Pancreas (tissue), 10 donors: ENCODE measurements around the gene LTBP1. TPM values are rescaled to one million over a fixed set of nuclear protein-coding genes. Genes with fewer than 3 reads are reported as not detected.

Source experiments
- ATAC-seq, 4 donors: fragments of 200-7000 bp; cut with Tn5 transposase; one replicate each; pipeline versions ENCODE4 v1.8.0 to v1.9.1; 2020; ENCODE audit warnings: mild to moderate bottlenecking in 4 of 4, moderate library complexity in 4 of 4
- DNase-seq, 6 donors: peaks; one replicate each; pipeline ENCODE4 v3.0.0-alpha.2; 2020
- FAIRE-seq: peaks from 2 replicates; lab custom pipeline; 2012; peaks lifted over from hg19 to GRCh38; lab: Jason Lieb, UNC
- H3K27ac ChIP-seq, 4 donors: fragments of 200-600 bp; sonication (generic); 1 replicate in 3 of 4; 2 replicates in 1 of 4; pipeline versions ENCODE4 v1.5.0 to v1.8.0; 2020
- H3K27me3 ChIP-seq, 4 donors: fragments of 200-600 bp; one replicate each; pipeline ENCODE4 v1.8.0; 2021
- H3K36me3 ChIP-seq, 3 donors: fragments of 200-600 bp; sonication (generic) in 1 of 3; one replicate each; pipeline versions ENCODE4 v1.5.0 to v1.8.0; 2020 to 2021
- H3K4me1 ChIP-seq, 3 donors: fragments of 200-600 bp; one replicate each; pipeline ENCODE4 v1.8.0; 2021
- H3K4me3 ChIP-seq, 4 donors: fragments of 200-600 bp; sonication (generic) in 2 of 4; one replicate each; pipeline versions ENCODE4 v1.5.0 to v1.8.0; 2020 to 2021
- H3K9me3 ChIP-seq, 4 donors: fragments of 200-600 bp; one replicate each; pipeline ENCODE4 v1.8.0; 2021
- CTCF ChIP-seq, 4 donors: fragments of 200-600 bp; sonication (generic) in 3 of 4; IDR thresholded peaks; one replicate each; pipeline versions ENCODE4 v1.5.0 to v1.8.0; 2021; ENCODE audit warnings: antibody characterized with exemption in 4 of 4
- WGBS, 2 donors: extraction: QIAGEN DNeasy Blood & Tissue Kit; methylation state at CpG; one replicate each; pipeline ENCODE4 v1.1.7; 2013; 5-methylcytosine and 5-hydroxymethylcytosine counted together
- intact Hi-C, 3 donors: fragments of 100-400 bp; cut with DNase I; formaldehyde crosslinking; loops; one replicate each; pipeline versions ENCODE4 v1.11.1 to v1.14.2; 2022
- polyA plus RNA-seq, 2 donors: library from polyadenylated mRNA; stranded (reverse); fragments of 200-250 nt; gene quantifications; one replicate each; pipeline ENCODE4 v1.2.3, GENCODE V29; 2013
- total RNA-seq, 6 donors: library from RNA; stranded (reverse); fragmentation: NEBNext Ultra II Directional in 4 of 6; extraction: Animal tissue kit (Norgen Biotek cat#: 25700) in 4 of 6; gene quantifications; one replicate each; pipeline versions ENCODE4 v1.2.1 to v1.2.4, GENCODE V29; 2021 to 2023
- donor health status: healthy with polysubstance abuse.
- donor health status: DM: no; HTN: no; CAD: no; lungs with moderate emphysema.
- donor health status: DM: no; HTN: no; CAD: no.
- donor health status: control.
- donor health status: control.
- donor health status: Bipolar disorder and iron deficiency.
- donor health status: DM: yes; HTN: yes; CAD: no.
- donor health status: DM: no; HTN: no; CAD: no.
- donor health status: DM: no; HTN: no; CAD: no.
- donor health status: DM: yes; HTN: yes; CAD: no.

Gene LTBP1
- total and polyA plus RNA-seq, 8 donors, result 0.83 to 21.2 (median 2.6) TPM

GRCh38 chr2:33350632-33351031, 403.9 kb downstream of the LTBP1 start:
- FAIRE-seq, result no peak
- no peaks in the 10 kb centered on the region for H3K27me3 ChIP-seq
- no peak for DNase-seq
- no peak overlapping the region for H3K4me3 ChIP-seq
- H3K4me1 ChIP-seq, result no peaks in the 10 kb centered on the region
- no peaks in the 10 kb centered on the region for H3K36me3 ChIP-seq
- intact Hi-C loops, result no loop called here
- TF ChIP-seq CTCF (IDR thresholded peaks at IDR 0.05), result no peak
- ATAC-seq, result no peak
- H3K27ac ChIP-seq, result no peak overlapping the region
- H3K9me3 ChIP-seq, result no peaks in the 10 kb centered on the region

GRCh38 chr2:33351781-33352180, 405.0 kb downstream of the LTBP1 start:
- Histone ChIP-seq H3K27me3 (no peaks in the 10 kb centered on the region), H3K27ac (no peak overlapping the region), H3K4me1 (no peaks in the 10 kb centered on the region), H3K36me3 (no peaks in the 10 kb centered on the region), H3K9me3 (no peaks in the 10 kb centered on the region), H3K4me3 (no peak overlapping the region)
- ATAC-seq, result no peak
- intact Hi-C loops, result no loop called here
- DNase-seq, result no peak
- FAIRE-seq, result no peak
- TF ChIP-seq CTCF (IDR thresholded peaks at IDR 0.05), result no peak

- intact Hi-C loops, result no loop called here
- no peak for DNase-seq
- H3K4me1 ChIP-seq, result no peaks in the 10 kb centered on the region
- H3K9me3 ChIP-seq, result no peaks in the 10 kb centered on the region
- H3K27ac ChIP-seq, result no peak overlapping the region
- H3K36me3 ChIP-seq, result no peaks in the 10 kb centered on the region
- no peak for FAIRE-seq
- no peaks in the 10 kb centered on the region for H3K27me3 ChIP-seq
- no peak for ATAC-seq
- H3K4me3 ChIP-seq, result no peak overlapping the region
- TF ChIP-seq CTCF (IDR thresholded peaks at IDR 0.05), result no peak
- 87 to 88% methylated on average over 8 of the region's 8 CpGs for WGBS, 2 donors
Observed at GRCh38 chr2:33354981-33355380, 408.2 kb downstream of the LTBP1 start.

GRCh38 chr2:33358878-33359277, 412.1 kb downstream of the LTBP1 start:
- H3K4me3 ChIP-seq, result no peak overlapping the region
- ATAC-seq, result no peak
- TF ChIP-seq CTCF (IDR thresholded peaks at IDR 0.05), result no peak

GRCh38 chr2:33363325-33364298, 416.9 kb downstream of the LTBP1 start:
- TF ChIP-seq CTCF (IDR thresholded peaks at IDR 0.05), result no peak
- peaks cover 0 to 4% (median 4%) of the 10 kb centered on the region in 3 donors for H3K4me1 ChIP-seq
- 80 to 84% methylated on average over 5 of the region's 5 CpGs for WGBS, 2 donors
- no peak overlapping the region for H3K27ac ChIP-seq
- H3K4me3 ChIP-seq, result no peak overlapping the region
- intact Hi-C loops, result no loop called here
- no peak for DNase-seq
- no peak for FAIRE-seq
- H3K36me3 ChIP-seq, result no peaks in the 10 kb centered on the region
- no peaks in the 10 kb centered on the region for H3K9me3 ChIP-seq
- ATAC-seq, result no peak
- no peaks in the 10 kb centered on the region for H3K27me3 ChIP-seq

More at GRCh38 chr2:33358878-33359277, 412.1 kb downstream of the LTBP1 start:
- Histone ChIP-seq H3K27ac (no peak overlapping the region), H3K9me3 (no peaks in the 10 kb centered on the region), H3K36me3 (no peaks in the 10 kb centered on the region), H3K27me3 (no peaks in the 10 kb centered on the region), H3K4me1 (no peaks in the 10 kb centered on the region)
- WGBS, 2 donors, result 93 to 96% methylated on average over 6 of the region's 6 CpGs
- DNase-seq, result no peak
- no peak for FAIRE-seq
- intact Hi-C loops, result no loop called here
